OCI-LY3 (cell line): ENCODE results near the gene PCSK2.

ENCODE experiments used
- CTCF ChIP-seq: fragments of 200-600, 300-600 bp; sonication (generic); IDR thresholded peaks from 2 replicates; pipeline ENCODE4 v1.5.1; 2014; ENCODE audit warnings: antibody characterized with exemption, low read length, low read depth
- EZH2phosphoT487 ChIP-seq: fragments of 200-600 bp; shearing (Covaris generic); IDR thresholded peaks from 2 replicates; pipeline ENCODE4 v1.6.1; 2018; ENCODE audit warnings: antibody characterized with exemption, mixed run types, low read depth

GRCh38 chr20:17376031-17376430 lies 149.2 kb downstream of the PCSK2 start:
- TF ChIP-seq CTCF (no peak), EZH2phosphoT487 (no peak)
